Gastrocnemius medialis (tissue), 4 donors: ENCODE measurements around the gene SMOC2. TPM values are rescaled to one million over a fixed set of nuclear protein-coding genes. Genes with fewer than 3 reads are reported as not detected.

Source experiments
- ATAC-seq, 2 donors: fragments of 150-250 bp; one replicate each; pipeline ENCODE4 v1.9.1; 2016
- DNase-seq, 2 donors: peaks; one replicate each; pipeline ENCODE4 v3.0.0-alpha.2; 2019
- H3K27ac ChIP-seq, 4 donors: fragments of 200-600 bp; sonication (generic); 1 replicate in 1 of 4; 2 replicates in 3 of 4; pipeline ENCODE4 v1.5.1; 2016 to 2018; ENCODE audit warnings: mild to moderate bottlenecking in 2 of 4, moderate library complexity in 1 of 4
- H3K27me3 ChIP-seq, 3 donors: fragments of 200-600 bp; sonication (generic) in 2 of 3; 1 replicate in 1 of 3; 2 replicates in 2 of 3; pipeline versions ENCODE4 v1.5.1 to v1.6.0; 2016 to 2019; ENCODE audit warnings: mild to moderate bottlenecking in 1 of 3, moderate library complexity in 1 of 3
- H3K36me3 ChIP-seq, 2 donors: fragments of 200-600 bp; sonication (generic) in 1 of 2; one replicate each; pipeline ENCODE4 v1.5.1; 2017 to 2018
- H3K4me1 ChIP-seq, 2 donors: fragments of 200-600 bp; sonication (generic) in 1 of 2; one replicate each; pipeline ENCODE4 v1.5.1; 2016 to 2017; ENCODE audit warnings: mild to moderate bottlenecking in 2 of 2
- H3K4me3 ChIP-seq, 4 donors: fragments of 200-600 bp; sonication (generic) in 3 of 4; 1 replicate in 1 of 4; 2 replicates in 3 of 4; pipeline ENCODE4 v1.5.1; 2016 to 2019; ENCODE audit warnings: mild to moderate bottlenecking in 2 of 4
- H3K9me3 ChIP-seq, 3 donors: fragments of 200-600 bp; sonication (generic) in 2 of 3; 1 replicate in 1 of 3; 2 replicates in 2 of 3; pipeline ENCODE4 v1.5.1; 2016 to 2019
- CTCF ChIP-seq, 5 experiments: fragments of 450-650 bp in 3 of 5; fragments of 200-600 bp in 2 of 5; sonication (generic) in 2 of 5; IDR thresholded peaks in 4 of 5; conservative IDR thresholded peaks in 1 of 5; 1 replicate in 4 of 5; 2 replicates in 1 of 5; pipeline ENCODE4 v1.5.1; 2016 to 2019; ENCODE audit warnings: antibody characterized with exemption in 5 of 5, mild to moderate bottlenecking in 3 of 5, moderate library complexity in 3 of 5
- POLR2A ChIP-seq, 2 donors: fragments of 450-650 bp; IDR thresholded peaks; one replicate each; pipeline ENCODE4 v1.6.1; 2017; ENCODE audit warnings: antibody characterized with exemption in 2 of 2, mild to moderate bottlenecking in 2 of 2, moderate library complexity in 2 of 2
- in situ Hi-C, 4 donors: fragments of 200-750 bp; cut with MboI; loops; one replicate each; pipeline versions ENCODE4 v1.15.0 to v1.8.0; 2017; ENCODE audit warnings: low sequenced_read_pairs in 4 of 4
- intact Hi-C: fragments of 100-400 bp; cut with DNase I; formaldehyde crosslinking; loops from one replicate; pipeline ENCODE4 v1.15.1; 2023; ENCODE audit warnings: low total_unique reads
- total RNA-seq, 4 donors: library from RNA; depleted of rRNA; stranded (reverse); fragments of >200 nt; gene quantifications; one replicate each; pipeline versions ENCODE4 v1.1.0 to v1.2.3, GENCODE V29; 2016

Gene SMOC2
- total RNA-seq, 4 donors from 2014 or later: 7.2 to 34.4 (median 16.5) TPM

GRCh38 chr6:168670401-168670985 lies 229.5 kb downstream of the SMOC2 start:
- H3K27me3 ChIP-seq: peaks cover 0 to 2% (median 0%) of the 10 kb centered on the region in 3 donors
- no peak for TF ChIP-seq POLR2A (IDR thresholded peaks at IDR 0.05)
- TF ChIP-seq CTCF (IDR thresholded peaks at IDR 0.05 in 4 of 5, conservative IDR thresholded peaks at IDR 0.05 in 1 of 5): no peak
- no peaks in the 10 kb centered on the region for H3K9me3 ChIP-seq
- no peaks in the 10 kb centered on the region for H3K36me3 ChIP-seq
- in situ Hi-C loops: no loop called here
- DNase-seq (no peak), ATAC-seq (no peak)
- H3K4me1 ChIP-seq: no peaks in the 10 kb centered on the region
- no peak overlapping the region for H3K4me3 ChIP-seq
- intact Hi-C loops: no loop called here
- H3K27ac ChIP-seq: no peak overlapping the region

GRCh38 chr6:168671028-168671862 lies 230.3 kb downstream of the SMOC2 start:
- TF ChIP-seq POLR2A (IDR thresholded peaks at IDR 0.05) (no peak), CTCF (IDR thresholded peaks at IDR 0.05 in 4 of 5, conservative IDR thresholded peaks at IDR 0.05 in 1 of 5) (no peak)
- ATAC-seq: no peak
- Histone ChIP-seq H3K9me3 (no peaks in the 10 kb centered on the region), H3K4me1 (no peaks in the 10 kb centered on the region), H3K27ac (no peak overlapping the region), H3K27me3 (peaks cover 0 to 2% (median 0%) of the 10 kb centered on the region in 3 donors), H3K4me3 (no peak overlapping the region), H3K36me3 (no peaks in the 10 kb centered on the region)
- intact Hi-C loops (no loop called here), in situ Hi-C loops (no loop called here)
- no peak for DNase-seq

GRCh38 chr6:168671863-168672546 lies 231.0 kb downstream of the SMOC2 start:
- H3K4me1 ChIP-seq: no peaks in the 10 kb centered on the region
- intact Hi-C loops: no loop called here
- no peaks in the 10 kb centered on the region for H3K36me3 ChIP-seq
- DNase-seq: no peak
- no peak for ATAC-seq
- no peaks in the 10 kb centered on the region for H3K9me3 ChIP-seq
- no peak for TF ChIP-seq CTCF (IDR thresholded peaks at IDR 0.05 in 4 of 5, conservative IDR thresholded peaks at IDR 0.05 in 1 of 5)
- no peak for TF ChIP-seq POLR2A (IDR thresholded peaks at IDR 0.05)
- H3K27ac ChIP-seq: no peak overlapping the region
- no peak overlapping the region for H3K4me3 ChIP-seq
- H3K27me3 ChIP-seq: peaks cover 0 to 2% (median 0%) of the 10 kb centered on the region in 3 donors
- in situ Hi-C loops: no loop called here

GRCh38 chr6:168674595-168674994 lies 233.6 kb downstream of the SMOC2 start:
- H3K27ac ChIP-seq: no peak overlapping the region
- H3K9me3 ChIP-seq: no peaks in the 10 kb centered on the region
- DNase-seq (no peak), ATAC-seq (no peak)
- H3K36me3 ChIP-seq: no peaks in the 10 kb centered on the region
- intact Hi-C loops: no loop called here
- in situ Hi-C loops: no loop called here
- TF ChIP-seq CTCF (IDR thresholded peaks at IDR 0.05 in 4 of 5, conservative IDR thresholded peaks at IDR 0.05 in 1 of 5) (no peak), POLR2A (IDR thresholded peaks at IDR 0.05) (no peak)
- H3K4me1 ChIP-seq: no peaks in the 10 kb centered on the region
- no peak overlapping the region for H3K4me3 ChIP-seq
- H3K27me3 ChIP-seq: no peaks in the 10 kb centered on the region
